Tibial nerve (tissue), 4 donors: ENCODE measurements around the gene L1CAM. TPM values are rescaled to one million over a fixed set of nuclear protein-coding genes. Genes with fewer than 3 reads are reported as not detected.

Experiments
- DNase-seq, 2 donors: peaks; one replicate each; pipeline ENCODE4 v3.0.0-alpha.2; 2019; ENCODE audit warnings: low spot score in 2 of 2
- H3K27ac ChIP-seq, 4 donors: fragments of 200-600 bp; sonication (generic) in 3 of 4; one replicate each; pipeline ENCODE4 v1.5.1; 2017 to 2019; ENCODE audit warnings: mild to moderate bottlenecking in 1 of 4
- H3K27me3 ChIP-seq, 2 donors: fragments of 200-600 bp; sonication (generic) in 1 of 2; one replicate each; pipeline versions ENCODE4 v1.5.1 to v1.6.0; 2017 to 2019
- H3K36me3 ChIP-seq, 3 donors: fragments of 200-600 bp; sonication (generic); one replicate each; pipeline ENCODE4 v1.5.1; 2018 to 2019
- H3K4me1 ChIP-seq, 4 donors: fragments of 200-600 bp; sonication (generic) in 3 of 4; one replicate each; pipeline ENCODE4 v1.5.1; 2017 to 2019
- H3K4me3 ChIP-seq, 4 donors: fragments of 200-600 bp; sonication (generic) in 3 of 4; one replicate each; pipeline ENCODE4 v1.5.1; 2017 to 2019; ENCODE audit warnings: mild to moderate bottlenecking in 1 of 4, moderate library complexity in 1 of 4
- H3K9me3 ChIP-seq, 4 donors: fragments of 200-600 bp; sonication (generic) in 3 of 4; one replicate each; pipeline ENCODE4 v1.5.1; 2017 to 2019
- EP300 ChIP-seq, 2 donors: sonication (generic); formaldehyde crosslinking; IDR thresholded peaks; one replicate each; pipeline ENCODE4 v1.6.1; 2017; ENCODE audit warnings: antibody characterized with exemption in 2 of 2, mild to moderate bottlenecking in 1 of 2
- POLR2A ChIP-seq, 2 donors: fragments of 450-650 bp; IDR thresholded peaks; one replicate each; pipeline ENCODE4 v1.6.1; 2017; ENCODE audit warnings: antibody characterized with exemption in 2 of 2, mild to moderate bottlenecking in 2 of 2, moderate library complexity in 2 of 2
- WGBS, 2 donors: methylation state at CpG; one replicate each; pipeline ENCODE4 v1.1.5; 2018; 5-methylcytosine and 5-hydroxymethylcytosine counted together
- total RNA-seq, 4 donors: library from RNA; depleted of rRNA; stranded (reverse); fragments of >200 nt; gene quantifications; one replicate each; pipeline ENCODE4 v1.1.0, GENCODE V29; 2016
- TF ChIP-seq, protein P1 (sequence below), 5 experiments: fragments of 200-600 bp in 3 of 5; fragments of 450-650 bp in 2 of 5; sonication (generic) in 3 of 5; IDR thresholded peaks; one replicate each; pipeline ENCODE4 v1.5.1; 2016 to 2019; ENCODE audit warnings: antibody characterized with exemption in 5 of 5, mild to moderate bottlenecking in 3 of 5, moderate library complexity in 2 of 5

The L1CAM gene
- total RNA-seq, 4 donors from 2014 or later = 23.7 to 53.7 (median 46.3) TPM

DNA sequence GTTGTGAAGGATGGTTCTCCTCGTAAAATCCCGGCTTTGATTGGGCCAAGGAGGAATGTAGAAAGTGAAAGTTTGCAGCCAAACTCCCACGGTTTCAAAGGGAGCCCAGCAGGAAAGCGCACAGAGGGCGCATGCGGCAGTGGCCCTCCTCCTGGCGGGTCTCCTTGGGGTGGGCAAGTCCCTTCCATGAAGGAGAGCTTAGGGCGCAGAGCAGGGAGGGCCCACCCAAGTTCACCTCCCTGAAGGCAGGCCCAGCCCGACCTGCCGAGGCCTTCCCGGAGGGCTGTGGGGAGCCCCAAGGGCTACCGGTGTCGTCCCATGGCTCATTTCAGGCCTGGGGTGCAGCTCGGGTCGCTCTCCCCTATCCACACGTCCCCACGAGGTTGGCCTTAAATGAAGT is 57.7 kb downstream of the L1CAM start:
- Histone ChIP-seq H3K27ac (peak overlapping the region in 3 of 4 donors; percentile 45 to 75 (median 73)), H3K27me3 (peaks cover 0 to 38% of the 10 kb centered on the region in 2 donors), H3K36me3 (no peaks in the 10 kb centered on the region), H3K9me3 (no peaks in the 10 kb centered on the region), H3K4me1 (peaks cover 0 to 13% (median 0%) of the 10 kb centered on the region in 4 donors), H3K4me3 (peak overlapping the region; percentile 35 to 62 (median 48))
- 44 to 48% methylated on average over 12 of the region's 17 CpGs for WGBS, 2 donors
- TF ChIP-seq EP300 (IDR thresholded peaks at IDR 0.05) = no peak
- TF ChIP-seq, protein P1, sequence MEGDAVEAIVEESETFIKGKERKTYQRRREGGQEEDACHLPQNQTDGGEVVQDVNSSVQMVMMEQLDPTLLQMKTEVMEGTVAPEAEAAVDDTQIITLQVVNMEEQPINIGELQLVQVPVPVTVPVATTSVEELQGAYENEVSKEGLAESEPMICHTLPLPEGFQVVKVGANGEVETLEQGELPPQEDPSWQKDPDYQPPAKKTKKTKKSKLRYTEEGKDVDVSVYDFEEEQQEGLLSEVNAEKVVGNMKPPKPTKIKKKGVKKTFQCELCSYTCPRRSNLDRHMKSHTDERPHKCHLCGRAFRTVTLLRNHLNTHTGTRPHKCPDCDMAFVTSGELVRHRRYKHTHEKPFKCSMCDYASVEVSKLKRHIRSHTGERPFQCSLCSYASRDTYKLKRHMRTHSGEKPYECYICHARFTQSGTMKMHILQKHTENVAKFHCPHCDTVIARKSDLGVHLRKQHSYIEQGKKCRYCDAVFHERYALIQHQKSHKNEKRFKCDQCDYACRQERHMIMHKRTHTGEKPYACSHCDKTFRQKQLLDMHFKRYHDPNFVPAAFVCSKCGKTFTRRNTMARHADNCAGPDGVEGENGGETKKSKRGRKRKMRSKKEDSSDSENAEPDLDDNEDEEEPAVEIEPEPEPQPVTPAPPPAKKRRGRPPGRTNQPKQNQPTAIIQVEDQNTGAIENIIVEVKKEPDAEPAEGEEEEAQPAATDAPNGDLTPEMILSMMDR (IDR thresholded peaks at IDR 0.05) = no peak
- no peak for TF ChIP-seq POLR2A (IDR thresholded peaks at IDR 0.05)
- no peak for DNase-seq

DNA sequence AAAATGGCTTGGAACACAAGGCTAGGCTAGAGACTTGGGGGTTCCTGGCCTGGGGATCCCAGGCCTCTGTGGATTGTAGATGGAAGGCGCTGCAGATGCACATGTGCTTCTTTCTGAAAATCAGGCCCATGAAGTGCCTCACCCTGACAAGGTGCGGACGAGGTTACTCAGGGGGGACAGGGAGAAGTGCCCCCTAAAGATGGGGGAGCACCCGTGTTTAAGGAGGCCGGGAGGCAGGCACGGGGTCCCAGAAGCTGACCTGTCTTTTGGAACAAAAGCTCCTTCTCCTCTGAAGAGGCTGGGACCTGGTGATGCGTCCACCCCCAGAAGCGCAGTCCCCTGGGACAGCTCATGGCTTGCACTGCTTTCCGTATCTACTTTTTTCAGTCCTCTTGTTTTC is 58.1 kb downstream of the L1CAM start:
- 57 to 88% methylated on average over 5 to 9 of the region's 9 CpGs for whole genome bisulfite sequencing, 2 donors
- TF ChIP-seq POLR2A (IDR thresholded peaks at IDR 0.05) (no peak), EP300 (IDR thresholded peaks at IDR 0.05) (no peak)
- TF ChIP-seq, protein P1 (IDR thresholded peaks at IDR 0.05) = no peak
- H3K4me1 ChIP-seq = peaks cover 0 to 13% (median 0%) of the 10 kb centered on the region in 4 donors
- H3K9me3 ChIP-seq = no peaks in the 10 kb centered on the region
- DNase-seq = no peak
- no peaks in the 10 kb centered on the region for H3K36me3 ChIP-seq
- H3K4me3 ChIP-seq = peak overlapping the region in 2 of 4 donors; percentile 52 to 62
- H3K27ac ChIP-seq = peak overlapping the region in 3 of 4 donors; percentile 40 to 75 (median 45)
- H3K27me3 ChIP-seq = peaks cover 0 to 38% of the 10 kb centered on the region in 2 donors

DNA sequence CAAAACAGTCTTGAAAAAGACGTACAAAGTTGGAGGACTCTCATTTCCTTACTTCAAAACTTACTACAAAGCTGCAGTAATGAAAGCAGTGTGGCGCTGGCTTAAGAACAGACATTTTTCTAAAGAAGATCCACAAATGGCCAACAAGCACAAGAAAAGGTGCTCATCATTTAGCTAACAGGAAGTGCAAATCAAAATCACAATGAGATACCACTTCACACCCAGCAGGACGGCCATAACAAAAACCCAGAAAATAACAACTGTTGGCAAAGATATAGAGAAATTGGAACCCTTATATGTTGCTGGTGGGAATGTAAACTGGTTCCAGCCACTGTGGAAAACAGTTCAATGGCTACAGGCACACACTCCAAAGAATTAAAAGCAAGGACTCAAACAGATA is 59.0 kb downstream of the L1CAM start:
- peaks cover 0 to 13% (median 0%) of the 10 kb centered on the region in 4 donors for H3K4me1 ChIP-seq
- TF ChIP-seq POLR2A (IDR thresholded peaks at IDR 0.05) (no peak), EP300 (IDR thresholded peaks at IDR 0.05) (no peak)
- TF ChIP-seq, protein P1 (IDR thresholded peaks at IDR 0.05) = no peak
- H3K9me3 ChIP-seq = no peaks in the 10 kb centered on the region
- H3K27ac ChIP-seq = no peak overlapping the region
- no peak overlapping the region for H3K4me3 ChIP-seq
- H3K36me3 ChIP-seq = no peaks in the 10 kb centered on the region
- 66 to 84% methylated on average over 3 of the region's 3 CpGs for WGBS, 2 donors
- DNase-seq = no peak
- peaks cover 0 to 32% of the 10 kb centered on the region in 2 donors for H3K27me3 ChIP-seq

DNA sequence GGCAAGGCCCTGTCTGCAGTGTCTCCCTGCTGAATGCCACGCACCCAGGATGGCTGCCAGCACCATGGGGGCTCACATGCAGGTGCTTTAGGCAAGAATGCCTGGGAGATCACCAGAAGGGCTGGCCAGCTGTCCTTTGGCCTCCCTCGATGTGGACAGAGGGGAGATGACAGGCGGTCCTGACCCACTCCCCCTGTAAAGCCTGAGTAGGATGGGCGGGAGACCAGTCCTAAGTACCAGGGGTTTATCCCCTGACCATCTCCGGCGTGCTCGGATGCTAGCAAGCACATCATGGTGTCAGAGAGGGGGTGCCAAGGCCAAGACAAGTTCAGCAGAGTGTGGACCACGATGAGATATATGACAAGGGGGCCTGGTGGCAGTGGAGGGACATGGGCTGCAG is 60.9 kb downstream of the L1CAM start:
- H3K36me3 ChIP-seq = no peaks in the 10 kb centered on the region
- TF ChIP-seq POLR2A (IDR thresholded peaks at IDR 0.05) = no peak
- no peak overlapping the region for H3K4me3 ChIP-seq
- no peak overlapping the region for H3K27ac ChIP-seq
- WGBS, 2 donors = 77 to 94% methylated on average over 5 of the region's 8 CpGs
- no peaks in the 10 kb centered on the region for H3K9me3 ChIP-seq
- no peak for DNase-seq
- H3K27me3 ChIP-seq = peaks cover 0 to 23% of the 10 kb centered on the region in 2 donors
- peaks cover 0 to 10% (median 0%) of the 10 kb centered on the region in 4 donors for H3K4me1 ChIP-seq

DNA sequence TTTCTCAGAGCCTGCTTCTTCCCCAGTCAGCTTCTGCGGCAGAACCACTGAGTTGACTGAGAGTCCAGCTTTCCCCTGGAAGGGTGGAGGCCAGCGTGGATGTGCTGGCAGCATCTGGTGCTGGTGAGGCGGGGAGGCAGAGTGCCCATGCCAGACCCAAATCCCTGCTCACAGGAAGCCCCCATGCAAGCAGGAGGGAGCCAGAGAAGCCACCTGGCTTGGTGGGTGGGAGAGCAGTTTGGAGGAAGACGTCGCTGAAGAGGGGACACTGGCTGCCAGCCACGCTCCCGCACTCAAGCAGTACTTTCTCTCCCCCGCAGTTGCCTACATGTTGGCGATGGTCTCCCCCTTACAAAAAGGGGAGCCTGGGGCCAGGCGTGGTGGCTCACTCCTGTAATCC is 61.6 kb downstream of the L1CAM start:
- DNase-seq = no peak
- no peaks in the 10 kb centered on the region for H3K9me3 ChIP-seq
- 88 to 89% methylated on average over 5 to 10 of the region's 10 CpGs for WGBS, 2 donors
- no peak overlapping the region for H3K4me3 ChIP-seq
- H3K36me3 ChIP-seq = no peaks in the 10 kb centered on the region
- H3K4me1 ChIP-seq = peaks cover 0 to 5% (median 0%) of the 10 kb centered on the region in 4 donors
- H3K27ac ChIP-seq = no peak overlapping the region
- H3K27me3 ChIP-seq = peaks cover 0 to 23% of the 10 kb centered on the region in 2 donors
- TF ChIP-seq EP300 (IDR thresholded peaks at IDR 0.05) (no peak), POLR2A (IDR thresholded peaks at IDR 0.05) (no peak)
- TF ChIP-seq, protein P1 (IDR thresholded peaks at IDR 0.05) = no peak
